HUES48 (cell line): ENCODE measurements around the gene CD4.

ENCODE experiments used
- H3K27ac ChIP-seq: one replicate; pipeline ENCODE4 v1.7.0; 2013; ENCODE audit warnings: low read depth, low read length, inconsistent platforms
- H3K27me3 ChIP-seq: 2 replicates; pipeline ENCODE4 v1.6.1; 2013; ENCODE audit warnings: mild to moderate bottlenecking, low read length; ENCODE audit not compliant: control insufficient read depth, insufficient read depth
- H3K36me3 ChIP-seq: 2 replicates; pipeline ENCODE4 v1.6.1; 2013; ENCODE audit warnings: low read length; ENCODE audit not compliant: control insufficient read depth, insufficient read depth
- H3K4me1 ChIP-seq: 2 replicates; pipeline ENCODE4 v1.6.1; 2013; ENCODE audit warnings: mild to moderate bottlenecking, low read length; ENCODE audit not compliant: control insufficient read depth, insufficient read depth
- H3K4me3 ChIP-seq: 2 replicates; pipeline ENCODE4 v1.5.1; 2013; ENCODE audit warnings: mild to moderate bottlenecking, low read depth, low read length
- H3K9ac ChIP-seq: 2 replicates; pipeline ENCODE4 v1.6.1; 2013; ENCODE audit warnings: mild to moderate bottlenecking, low read depth, low read length, moderate library complexity
- H3K9me3 ChIP-seq: 2 replicates; pipeline ENCODE4 v1.6.1; 2013; ENCODE audit warnings: low read length; ENCODE audit not compliant: control insufficient read depth, insufficient read depth

Gene CD4

GRCh38 chr12:6840330-6840729, 51.0 kb downstream of the CD4 start:
- no peak overlapping the region for H3K27ac ChIP-seq
- H3K9ac ChIP-seq: no peak overlapping the region
- peaks cover 4% of the 10 kb centered on the region; the same call in 1 of the 2 replicates for H3K4me1 ChIP-seq
- H3K4me3 ChIP-seq: no peak overlapping the region
- peaks cover 79% of the 10 kb centered on the region for H3K36me3 ChIP-seq
- H3K9me3 ChIP-seq: no peaks in the 10 kb centered on the region
- no peaks in the 10 kb centered on the region for H3K27me3 ChIP-seq

DNA sequence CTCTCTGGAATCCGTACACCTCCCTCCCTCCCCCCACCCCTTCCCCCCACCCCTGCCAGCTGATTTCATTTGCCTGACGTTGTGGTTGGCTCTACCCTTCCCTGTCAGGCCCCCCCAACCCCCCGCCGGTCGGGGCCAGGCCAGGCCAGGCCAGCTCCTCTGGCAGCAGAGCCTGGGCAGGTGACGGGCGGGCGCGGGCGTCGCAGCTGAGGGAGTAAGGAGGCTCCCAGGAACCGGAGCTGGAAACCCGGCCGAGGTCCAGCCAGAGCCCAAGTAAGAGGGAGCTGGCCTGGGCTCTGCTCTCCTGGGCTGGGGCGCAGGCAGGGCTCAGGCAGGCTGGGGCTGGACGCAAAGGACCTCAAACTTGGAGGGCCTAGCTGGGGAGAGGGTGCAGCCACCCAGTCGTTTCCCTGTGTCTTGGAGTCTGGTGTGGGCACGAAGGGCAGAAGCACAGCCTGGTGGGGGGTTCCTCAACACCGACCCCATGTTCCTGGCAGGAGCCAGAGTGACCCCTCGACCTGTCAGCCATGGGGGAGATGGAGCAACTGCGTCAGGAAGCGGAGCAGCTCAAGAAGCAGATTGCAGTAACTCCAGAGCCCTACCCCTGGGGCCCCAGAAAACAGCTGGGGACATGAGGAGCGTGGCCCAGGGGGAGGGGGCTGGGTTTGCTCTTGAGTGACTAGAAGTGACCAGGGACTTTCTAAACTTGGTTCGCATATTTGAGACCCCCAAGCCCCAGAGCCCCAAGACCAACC, 51.6 kb downstream of the CD4 start, which contains the start of gene GNB3:
Gene GNB3 (plus strand): TSS at position 165 of the 755 bp plus-strand sequence. CDS start 363 bp downstream, at position 528.
- Histone ChIP-seq H3K27me3 (no peaks in the 10 kb centered on the region), H3K4me3 (no peak within 1 kb of the TSS), H3K9me3 (no peaks in the 10 kb centered on the region), H3K9ac (no peak within 1 kb of the TSS), H3K4me1 (peaks cover 4% of the 10 kb centered on the region; the same call in 1 of the 2 replicates), H3K27ac (peak within 1 kb of the TSS; percentile 15), H3K36me3 (peaks cover 84% of the 10 kb centered on the region)

GRCh38 chr12:6842075-6842474, 52.7 kb downstream of the CD4 start:
- no peak overlapping the region for H3K9ac ChIP-seq
- peaks cover 84% of the 10 kb centered on the region for H3K36me3 ChIP-seq
- no peaks in the 10 kb centered on the region for H3K9me3 ChIP-seq
- H3K27ac ChIP-seq: no peak overlapping the region
- no peak overlapping the region for H3K4me3 ChIP-seq
- H3K4me1 ChIP-seq: peaks cover 4% of the 10 kb centered on the region; the same call in 1 of the 2 replicates
- no peaks in the 10 kb centered on the region for H3K27me3 ChIP-seq

DNA sequence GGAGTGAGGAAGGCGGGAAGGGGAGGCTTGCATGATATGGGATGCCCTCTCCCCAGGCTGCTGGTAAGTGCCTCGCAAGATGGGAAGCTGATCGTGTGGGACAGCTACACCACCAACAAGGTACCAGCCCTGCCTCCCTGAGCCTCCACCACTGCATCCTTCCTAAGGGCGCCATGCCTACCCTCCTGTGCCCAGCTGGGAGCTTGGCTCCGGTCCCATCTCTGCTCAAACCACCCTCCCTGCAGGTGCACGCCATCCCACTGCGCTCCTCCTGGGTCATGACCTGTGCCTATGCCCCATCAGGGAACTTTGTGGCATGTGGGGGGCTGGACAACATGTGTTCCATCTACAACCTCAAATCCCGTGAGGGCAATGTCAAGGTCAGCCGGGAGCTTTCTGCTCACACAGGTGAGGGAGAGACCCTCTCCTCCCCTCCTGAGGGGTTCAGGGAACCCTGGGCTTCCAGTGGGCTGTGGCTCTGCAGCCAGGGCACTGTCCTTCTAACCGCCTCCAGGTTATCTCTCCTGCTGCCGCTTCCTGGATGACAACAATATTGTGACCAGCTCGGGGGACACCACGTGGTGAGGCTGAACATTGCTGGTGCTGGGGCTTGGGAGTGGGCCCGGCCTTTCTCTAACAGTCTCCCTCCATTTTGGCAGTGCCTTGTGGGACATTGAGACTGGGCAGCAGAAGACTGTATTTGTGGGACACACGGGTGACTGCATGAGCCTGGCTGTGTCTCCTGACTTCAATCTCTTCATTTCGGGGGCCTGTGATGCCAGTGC, 54.0 kb downstream of the CD4 start:
- peaks cover 82% of the 10 kb centered on the region for H3K36me3 ChIP-seq
- no peak overlapping the region for H3K4me3 ChIP-seq
- H3K27ac ChIP-seq: no peak overlapping the region
- H3K4me1 ChIP-seq: peaks cover 4% of the 10 kb centered on the region; the same call in 1 of the 2 replicates
- no peak overlapping the region for H3K9ac ChIP-seq
- no peaks in the 10 kb centered on the region for H3K27me3 ChIP-seq
- no peaks in the 10 kb centered on the region for H3K9me3 ChIP-seq

DNA sequence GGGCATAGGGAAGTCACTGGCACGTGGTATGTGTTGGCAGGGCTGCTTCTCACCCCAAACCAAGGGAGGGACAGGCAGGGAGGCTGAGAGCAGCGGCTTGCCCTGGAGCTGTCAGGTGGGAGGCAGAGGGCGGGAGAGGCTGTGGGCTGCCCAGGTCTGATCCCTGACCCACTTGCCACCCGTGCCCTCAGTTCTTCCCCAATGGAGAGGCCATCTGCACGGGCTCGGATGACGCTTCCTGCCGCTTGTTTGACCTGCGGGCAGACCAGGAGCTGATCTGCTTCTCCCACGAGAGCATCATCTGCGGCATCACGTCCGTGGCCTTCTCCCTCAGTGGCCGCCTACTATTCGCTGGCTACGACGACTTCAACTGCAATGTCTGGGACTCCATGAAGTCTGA, 56.1 kb downstream of the CD4 start:
- Histone ChIP-seq H3K36me3 (peaks cover 77% of the 10 kb centered on the region), H3K4me3 (no peak overlapping the region), H3K9ac (no peak overlapping the region), H3K4me1 (no peaks in the 10 kb centered on the region), H3K9me3 (no peaks in the 10 kb centered on the region), H3K27me3 (no peaks in the 10 kb centered on the region), H3K27ac (no peak overlapping the region)

GRCh38 chr12:6846316-6846869, 57.1 kb downstream of the CD4 start:
- Histone ChIP-seq H3K27ac (no peak overlapping the region), H3K36me3 (peaks cover 77% of the 10 kb centered on the region), H3K9ac (no peak overlapping the region), H3K27me3 (no peaks in the 10 kb centered on the region), H3K4me1 (no peaks in the 10 kb centered on the region), H3K4me3 (no peak overlapping the region), H3K9me3 (no peaks in the 10 kb centered on the region)

GRCh38 chr12:6847676-6848075, 58.3 kb downstream of the CD4 start:
- Histone ChIP-seq H3K9me3 (no peaks in the 10 kb centered on the region), H3K27me3 (no peaks in the 10 kb centered on the region), H3K4me3 (no peak overlapping the region), H3K9ac (no peak overlapping the region), H3K4me1 (no peaks in the 10 kb centered on the region), H3K27ac (no peak overlapping the region), H3K36me3 (peaks cover 65% of the 10 kb centered on the region)

GRCh38 chr12:6849427-6849826, 60.1 kb downstream of the CD4 start:
- H3K9ac ChIP-seq: no peak overlapping the region

GRCh38 chr12:6849976-6850560, 60.7 kb downstream of the CD4 start:
- H3K27ac ChIP-seq: no peak overlapping the region
- H3K36me3 ChIP-seq: peaks cover 48% of the 10 kb centered on the region
- no peaks in the 10 kb centered on the region for H3K27me3 ChIP-seq
- no peak overlapping the region for H3K9ac ChIP-seq
- H3K9me3 ChIP-seq: no peaks in the 10 kb centered on the region
- peak overlapping the region; percentile 88 for H3K4me3 ChIP-seq
- H3K4me1 ChIP-seq: peaks cover 10% of the 10 kb centered on the region

More at GRCh38 chr12:6849427-6849826, 60.1 kb downstream of the CD4 start:
- Histone ChIP-seq H3K36me3 (peaks cover 52% of the 10 kb centered on the region), H3K4me1 (peaks cover 10% of the 10 kb centered on the region), H3K9me3 (no peaks in the 10 kb centered on the region), H3K4me3 (no peak overlapping the region), H3K27me3 (no peaks in the 10 kb centered on the region), H3K27ac (no peak overlapping the region)

GRCh38 chr12:6850796-6851152, 61.4 kb downstream of the CD4 start:
- H3K27me3 ChIP-seq: no peaks in the 10 kb centered on the region
- H3K9me3 ChIP-seq: no peaks in the 10 kb centered on the region
- peak overlapping the region; percentile 56 for H3K9ac ChIP-seq
- H3K36me3 ChIP-seq: peaks cover 47% of the 10 kb centered on the region
- H3K4me1 ChIP-seq: peaks cover 10% of the 10 kb centered on the region
- H3K27ac ChIP-seq: peak overlapping the region; percentile 55
- H3K4me3 ChIP-seq: peak overlapping the region; percentile 88
